Right ventricle myocardium inferior (tissue), 1 donor: ENCODE measurements around the gene PXDC1. TPM values are rescaled to one million over a fixed set of nuclear protein-coding genes. Genes with fewer than 3 reads are reported as not detected.
"Not testable (repeated sequence)": the region's sequence is repeated elsewhere in the genome, so short reads cannot be mapped to it uniquely, and the experiment has no call there.

Source experiments
- ATAC-seq: fragments of 200-7000 bp; cut with Tn5 transposase; one replicate; pipeline ENCODE4 v1.9.1; 2020; ENCODE audit warnings: mild to moderate bottlenecking, moderate library complexity
- DNase-seq: peaks from one replicate; pipeline ENCODE4 v3.0.0; 2021; ENCODE audit errors: missing footprints
- intact Hi-C: fragments of 100-400 bp; cut with DNase I; formaldehyde crosslinking; loops from one replicate; pipeline ENCODE4 v1.11.0; 2022
- total RNA-seq: library from RNA; stranded (reverse); fragmentation: NEBNext Ultra II Directional; extraction: Animal tissue kit (Norgen Biotek cat#: 25700); gene quantifications from one replicate; pipeline ENCODE4 v1.2.1, GENCODE V29; 2021
- donor health status: DM: no; HTN: yes; CAD: no; lungs with severe emphysema.

The PXDC1 gene
- total RNA-seq, 1 donor from 2014 or later, result 29.7 TPM

- no peak for DNase-seq
- ATAC-seq, result no peak
- intact Hi-C loops, result no loop called here
Observed at GRCh38 chr6:3701631-3702030, 49.9 kb downstream of the PXDC1 start.

- no peak for ATAC-seq
- DNase-seq, result no peak
Observed at GRCh38 chr6:3699231-3699630, 52.3 kb downstream of the PXDC1 start.

GRCh38 chr6:3698021-3698420 lies 53.5 kb downstream of the PXDC1 start:
- ATAC-seq, result no peak

More at GRCh38 chr6:3699231-3699630, 52.3 kb downstream of the PXDC1 start:
- intact Hi-C loops, result no loop called here

GRCh38 chr6:3697609-3698008 lies 53.9 kb downstream of the PXDC1 start:
- ATAC-seq (peak; percentile 42), DNase-seq (no peak)
- intact Hi-C loops, result no loop called here

More at GRCh38 chr6:3698021-3698420, 53.5 kb downstream of the PXDC1 start:
- intact Hi-C loops, result no loop called here
- DNase-seq, result no peak

- ATAC-seq, result no peak
- no peak for DNase-seq
- intact Hi-C loops, result no loop called here
Observed at GRCh38 chr6:3696525-3697088, 54.9 kb downstream of the PXDC1 start.

DNA sequence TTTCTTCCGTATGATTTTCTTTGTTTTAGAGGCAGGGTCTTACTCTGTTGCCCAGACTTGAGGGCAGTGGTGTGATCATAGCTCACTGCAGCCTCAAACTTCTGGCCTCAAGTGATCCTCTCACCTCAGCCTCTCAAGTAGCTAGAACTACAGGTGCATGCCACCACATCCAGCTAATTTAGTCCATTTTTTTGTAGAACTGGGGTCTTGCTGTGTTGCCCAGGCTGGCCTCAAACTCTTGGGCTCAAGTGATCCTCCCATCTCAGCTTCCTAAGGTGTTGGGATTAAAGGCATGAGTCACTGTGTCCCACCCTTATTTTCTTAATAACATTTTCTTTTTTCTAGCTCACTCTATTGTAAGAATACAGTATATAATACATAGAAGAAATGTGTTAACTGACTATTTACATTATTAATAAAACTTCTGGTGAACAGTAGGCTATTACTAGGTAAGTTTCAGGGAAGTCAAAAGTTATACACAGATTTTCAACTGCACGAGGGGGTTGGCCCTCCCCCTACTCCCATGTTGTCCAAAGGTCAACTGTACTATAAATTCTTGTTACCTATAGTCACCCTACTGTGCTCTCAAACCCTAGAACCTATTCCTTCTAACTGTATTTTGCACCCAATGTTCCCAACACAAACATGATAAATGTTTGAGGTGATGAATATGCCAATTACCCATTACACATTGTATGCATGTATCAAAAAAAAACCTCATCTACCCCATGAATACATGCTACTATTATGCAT lies 56.3 kb downstream of the PXDC1 start:
- no peak for ATAC-seq
- intact Hi-C loops, result no loop called here
- no peak for DNase-seq

- no peak for DNase-seq
- intact Hi-C loops, result no loop called here
- ATAC-seq, result no peak
Observed at GRCh38 chr6:3693831-3694230, 57.7 kb downstream of the PXDC1 start.

DNA sequence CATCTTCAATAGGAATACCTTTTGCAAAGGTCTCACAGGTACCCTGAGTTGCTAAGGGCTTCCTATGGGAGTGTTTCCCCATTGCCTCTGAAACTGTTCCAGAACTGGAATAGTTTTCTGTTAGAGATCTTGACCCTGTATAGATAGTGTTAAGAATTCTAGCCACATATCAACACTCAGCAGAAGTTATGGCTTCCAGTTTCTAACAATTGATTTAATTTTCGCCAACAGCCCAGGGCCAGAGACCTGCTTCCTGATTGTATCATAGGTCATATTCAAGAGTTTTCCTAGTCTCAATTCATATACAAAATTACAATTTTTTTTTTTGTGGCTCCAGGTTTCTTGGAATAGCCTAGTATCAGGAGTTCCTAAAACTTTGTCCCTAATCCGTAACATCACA lies 61.0 kb downstream of the PXDC1 start:
- ATAC-seq, result no peak
- no peak for DNase-seq
- intact Hi-C loops, result no loop called here

DNA sequence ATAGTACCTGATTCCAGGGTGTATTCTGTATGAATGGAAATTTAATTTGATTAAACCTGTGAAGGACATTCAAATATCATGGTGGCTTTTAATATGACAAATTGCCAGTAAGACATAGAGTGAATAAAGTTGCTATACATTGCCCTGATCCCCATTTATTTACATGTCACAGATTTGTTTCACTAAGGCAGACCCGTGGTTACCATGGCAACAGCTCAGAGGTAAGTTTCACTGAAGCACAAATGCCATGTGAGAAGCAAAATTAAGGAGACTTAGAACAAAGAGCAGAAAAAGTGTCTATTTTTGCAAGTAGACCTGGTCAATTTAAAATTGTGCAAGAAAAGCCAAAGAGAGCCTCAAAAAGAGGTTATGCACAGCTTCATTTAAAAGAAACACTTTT lies 63.7 kb downstream of the PXDC1 start:
- no peak for ATAC-seq
- intact Hi-C loops, result no loop called here
- no peak for DNase-seq

GRCh38 chr6:3683331-3683730 lies 68.2 kb downstream of the PXDC1 start:
- intact Hi-C loops, result no loop called here
- ATAC-seq (no peak), DNase-seq (no peak)

- ATAC-seq, result no peak
- intact Hi-C loops, result no loop called here
- no peak for DNase-seq
Observed at GRCh38 chr6:3678946-3679345, 72.6 kb downstream of the PXDC1 start.

DNA sequence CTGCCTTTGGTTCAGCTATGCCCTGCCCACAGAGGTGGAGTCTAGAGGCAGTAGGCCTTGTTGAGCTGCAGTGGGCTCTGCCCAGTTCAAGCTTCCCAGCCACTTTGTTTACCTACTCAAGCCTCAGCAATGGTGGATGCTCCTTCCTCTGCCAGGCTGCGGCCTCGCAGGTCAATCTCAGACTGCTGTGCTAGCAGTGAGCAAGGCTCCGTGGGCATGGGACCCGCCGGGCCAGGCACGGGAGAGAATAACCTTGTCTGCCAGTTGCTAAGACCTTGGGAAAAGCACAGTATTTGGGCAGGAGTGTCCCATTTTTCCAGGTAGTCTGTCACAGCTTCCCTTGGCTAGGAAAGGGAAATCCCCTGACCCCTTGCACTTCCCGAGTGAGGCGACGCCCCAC lies 73.8 kb downstream of the PXDC1 start:
- DNase-seq, intact Hi-C loops, ATAC-seq: not testable (repeated sequence)

- DNase-seq, ATAC-seq, intact Hi-C loops: not testable (repeated sequence)
Observed at GRCh38 chr6:3677351-3677750, 74.2 kb downstream of the PXDC1 start.

Other genes with a start within 250 kb of the PXDC1 start
- gene FAM50B, start 97.7 kb upstream of the PXDC1 start, total RNA-seq, result 26.5 TPM